GM19395 (cell line): ENCODE measurements around the gene CEBPE.
A peak's percentile ranks its signal among the peaks of the same experiment; 100 is the strongest.

Source experiments
- ATAC-seq: cut with Tn5 transposase; IDR thresholded peaks from one replicate; pipeline ENCODE4 v1.9.1; 2021; ENCODE audit warnings: mild to moderate bottlenecking, moderate library complexity; ENCODE audit not compliant: unreplicated experiment

The CEBPE gene

GRCh38 chr14:23104591-23105347 is 14.3 kb downstream of the CEBPE start, which contains the start of gene CIROP:
CIROP (minus strand) TSS chr14:23104989; CDS start chr14:23104920, 69 bp downstream.
- ATAC-seq = no peak

- no peak for ATAC-seq
These were observed 14.9 kb downstream of the CEBPE start for GRCh38 chr14:23104070-23104590.

GRCh38 chr14:23103581-23103980 is 15.5 kb downstream of the CEBPE start:
- ATAC-seq = no peak

GRCh38 chr14:23102801-23103200 is 16.3 kb downstream of the CEBPE start:
- no peak for ATAC-seq

GRCh38 chr14:23101986-23102625 is 16.9 kb downstream of the CEBPE start:
- no peak for ATAC-seq

- ATAC-seq = no peak
These were observed 17.7 kb downstream of the CEBPE start for GRCh38 chr14:23101213-23101970.

- no peak for ATAC-seq
These were observed 19.7 kb downstream of the CEBPE start for GRCh38 chr14:23099212-23099861.

- no peak for ATAC-seq
These were observed 21.3 kb downstream of the CEBPE start for GRCh38 chr14:23097786-23098185.

GRCh38 chr14:23095196-23096108 is 23.6 kb downstream of the CEBPE start, which contains the start of gene C14orf119:
C14orf119 (plus strand) TSS chr14:23095505; CDS start chr14:23097659, 2,154 bp downstream.
- ATAC-seq = peak; percentile 95

- ATAC-seq = peak; percentile 37
These were observed 24.3 kb downstream of the CEBPE start, which contains the start of gene ACIN1 for GRCh38 chr14:23094666-23095195. ACIN1 (minus strand) TSS chr14:23095136; CDS start chr14:23095112, 24 bp downstream.

GRCh38 chr14:23093991-23094665 is 24.9 kb downstream of the CEBPE start:
- no peak for ATAC-seq

- ATAC-seq = no peak
These were observed 25.5 kb downstream of the CEBPE start for GRCh38 chr14:23093526-23093925.

GRCh38 chr14:23093104-23093503 is 26.0 kb downstream of the CEBPE start:
- no peak for ATAC-seq

- ATAC-seq = no peak
These were observed 27.5 kb downstream of the CEBPE start for GRCh38 chr14:23091294-23092225.

- ATAC-seq = no peak
These were observed 28.8 kb downstream of the CEBPE start for GRCh38 chr14:23090254-23090636.

- no peak for ATAC-seq
These were observed 29.4 kb downstream of the CEBPE start for GRCh38 chr14:23089498-23090253.

- no peak for ATAC-seq
These were observed 32.5 kb downstream of the CEBPE start for GRCh38 chr14:23086565-23086964.
